Suppressor macrophage (primary cell): ENCODE data around the gene HOXD1.

Source experiments
- DNase-seq, 4 experiments: peaks; one replicate each; pipeline ENCODE4 v3.0.0-alpha.2; 2020 to 2022
- total RNA-seq, 17 experiments: gene quantifications; one replicate each; lab custom pipeline; 2026; ENCODE audit warnings: mixed read lengths in 6 of 17, inconsistent platforms in 3 of 17; lab: John Stamatoyannopoulos, UW

The HOXD1 gene
- total RNA-seq: 0 to 0.66 (median 0) reads per million in 17 experiments

DNA sequence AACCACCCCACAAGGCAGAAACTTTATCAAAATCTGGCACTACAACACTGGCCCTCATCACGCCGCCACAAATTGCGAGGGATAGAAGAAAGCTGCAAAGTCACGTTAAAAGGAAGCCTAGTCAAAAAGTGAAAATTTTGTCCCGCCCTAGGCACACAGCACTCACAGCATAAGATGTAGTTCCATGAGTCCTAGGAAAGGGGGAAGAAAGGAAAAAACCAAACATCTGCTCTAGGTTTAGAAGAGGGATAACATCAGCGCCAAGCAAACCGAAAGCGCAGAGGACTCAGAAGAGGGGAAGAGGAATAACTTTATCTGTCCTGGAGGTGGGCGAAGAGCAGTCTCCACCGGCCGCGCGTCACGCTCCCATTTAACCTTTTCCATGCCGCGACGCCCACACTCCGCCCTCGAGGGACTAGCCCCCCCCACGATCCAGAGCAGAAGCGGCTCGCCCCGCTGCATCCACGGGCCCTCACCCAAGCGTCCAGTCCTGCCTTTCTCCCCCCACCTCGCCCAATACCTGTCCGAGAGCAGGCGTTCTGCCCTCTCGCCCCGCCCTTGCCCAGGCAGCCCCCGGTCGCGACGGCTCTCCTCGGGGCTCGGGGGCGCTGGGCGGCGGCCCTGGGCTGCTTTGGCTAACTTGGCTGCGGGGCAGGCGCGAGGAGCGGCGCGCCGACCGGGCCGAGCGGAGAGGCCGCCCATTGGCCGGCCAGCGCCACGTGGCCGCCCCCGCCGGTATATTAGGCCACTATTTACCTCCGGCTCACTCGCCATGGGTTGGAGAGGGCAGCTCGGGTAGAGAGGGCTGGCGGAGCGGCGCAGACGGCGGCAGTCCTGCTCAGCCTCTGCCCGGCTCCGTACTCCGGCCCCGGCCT is at the start of gene HOXD1:
Gene HOXD1, plus strand, starts transcription at position 770 of the 875 bp plus-strand sequence. CDS start 134 bp downstream, outside the sequence.
- no peak for DNase-seq

DNA sequence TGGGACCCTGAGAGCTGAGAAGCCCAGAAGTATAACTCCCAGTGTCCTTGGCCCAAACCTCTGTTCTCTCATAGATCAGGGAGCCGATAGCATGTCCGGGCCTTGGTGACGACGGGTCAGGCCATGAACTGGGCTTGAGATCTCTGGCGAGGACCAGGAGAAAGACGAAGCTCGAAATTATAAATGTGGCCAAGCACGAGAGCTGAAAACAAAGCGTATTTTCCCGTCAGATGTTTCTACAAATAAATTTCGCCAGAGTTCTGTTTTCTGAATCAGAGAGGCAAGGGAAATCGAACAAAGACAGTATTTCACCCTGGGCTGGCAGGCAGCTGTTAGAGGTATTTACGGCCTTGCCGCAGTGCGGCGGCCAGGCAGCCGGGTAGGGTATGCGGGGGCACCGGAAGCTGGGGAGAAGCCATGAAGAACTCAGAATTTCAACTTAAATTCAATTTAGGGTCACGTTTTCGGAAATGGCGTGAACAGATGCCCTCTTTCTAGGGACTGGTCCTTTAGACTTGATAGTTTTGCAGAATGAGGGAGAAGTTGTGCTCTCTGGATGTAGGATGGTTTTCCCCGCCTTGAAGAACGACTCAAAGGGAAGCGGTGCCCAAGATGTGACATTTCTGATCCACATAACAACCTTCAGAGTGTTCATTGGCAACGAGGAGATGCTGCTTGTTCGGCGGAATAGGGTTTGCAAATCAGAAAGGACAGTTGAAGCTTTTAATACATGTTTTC is 49.4 kb upstream of the HOXD1 start:
- DNase-seq: no peak

DNA sequence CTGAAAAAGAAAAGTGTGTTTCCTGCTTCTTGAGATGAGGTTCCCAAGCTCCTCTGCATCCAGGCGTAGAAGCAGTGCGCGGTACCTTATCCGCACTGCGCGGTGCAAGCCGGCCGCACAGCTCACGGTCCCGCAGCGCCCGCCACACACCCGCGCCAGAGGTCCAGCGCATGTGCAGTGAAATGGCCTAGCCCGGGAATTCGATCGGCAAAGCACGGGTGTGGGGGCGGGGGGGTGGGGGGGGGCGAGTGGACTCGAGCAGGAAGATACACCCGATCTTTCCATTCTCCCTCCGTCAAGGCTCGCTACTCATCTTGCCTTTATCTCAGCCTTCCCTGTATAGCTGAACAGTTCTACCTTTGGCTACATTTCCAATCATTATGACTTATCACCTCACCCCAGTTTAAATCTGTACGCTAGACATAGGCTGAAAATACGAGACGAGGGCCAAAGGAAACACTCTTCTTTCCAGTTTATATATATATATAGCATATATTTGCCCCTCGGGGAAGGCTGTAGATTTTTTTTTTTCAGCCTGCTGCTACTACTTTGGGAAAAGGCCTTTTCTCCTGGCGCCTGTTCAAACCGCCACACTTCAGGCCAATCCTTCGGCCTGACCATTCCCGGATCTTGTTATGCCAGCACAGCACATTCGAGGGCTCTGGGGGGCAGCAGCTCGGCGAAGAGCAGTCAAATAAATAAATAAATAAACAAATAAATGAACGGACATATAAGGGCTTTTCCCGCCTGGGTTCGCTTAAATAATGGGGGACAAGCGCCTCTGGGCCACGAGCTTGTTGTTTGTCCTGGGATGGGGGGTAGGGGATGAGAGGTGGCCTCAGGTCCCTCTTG is 48.6 kb upstream of the HOXD1 start:
- no peak for DNase-seq

DNA sequence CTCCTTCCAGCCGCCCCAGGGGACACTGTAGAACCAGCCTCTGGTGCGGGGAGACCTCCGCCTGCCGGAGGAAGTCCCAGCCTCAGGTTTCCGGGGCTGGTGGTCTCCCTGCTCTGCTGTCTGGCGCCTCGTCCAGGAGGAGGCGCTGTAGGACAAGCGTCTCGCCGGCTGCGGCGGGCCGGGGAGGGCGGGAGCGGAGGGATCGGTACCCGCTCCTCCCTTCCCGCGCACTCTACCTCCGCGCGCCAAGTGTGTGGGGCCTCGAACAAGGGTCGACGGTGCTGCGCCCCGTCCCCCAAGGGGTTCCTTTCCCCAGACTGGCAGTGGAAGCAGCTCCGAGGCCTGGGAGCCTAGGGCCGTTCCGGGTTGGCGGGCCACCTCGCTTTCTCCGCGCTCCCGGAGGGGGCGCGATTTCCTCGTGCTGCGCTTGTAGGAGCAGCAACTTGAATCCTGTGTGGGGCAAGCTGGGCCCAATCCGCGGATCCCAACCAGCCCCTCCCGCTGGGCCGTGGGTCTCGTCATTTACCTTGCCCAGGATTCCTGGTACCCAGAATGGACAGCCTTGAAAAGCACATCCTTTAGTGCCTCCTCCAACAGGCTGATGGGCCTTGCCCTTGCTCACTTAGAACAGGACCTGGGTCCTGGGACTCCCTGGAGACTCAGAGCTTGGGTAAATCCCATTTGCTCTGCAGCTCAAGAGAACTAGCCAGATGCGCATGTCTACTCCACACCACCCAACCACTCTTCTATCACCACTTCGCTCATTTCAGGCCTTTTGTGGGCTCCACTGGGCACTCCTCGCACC is 47.8 kb upstream of the HOXD1 start:
- peak; percentile 61 to 77 (median 66) for DNase-seq

DNA sequence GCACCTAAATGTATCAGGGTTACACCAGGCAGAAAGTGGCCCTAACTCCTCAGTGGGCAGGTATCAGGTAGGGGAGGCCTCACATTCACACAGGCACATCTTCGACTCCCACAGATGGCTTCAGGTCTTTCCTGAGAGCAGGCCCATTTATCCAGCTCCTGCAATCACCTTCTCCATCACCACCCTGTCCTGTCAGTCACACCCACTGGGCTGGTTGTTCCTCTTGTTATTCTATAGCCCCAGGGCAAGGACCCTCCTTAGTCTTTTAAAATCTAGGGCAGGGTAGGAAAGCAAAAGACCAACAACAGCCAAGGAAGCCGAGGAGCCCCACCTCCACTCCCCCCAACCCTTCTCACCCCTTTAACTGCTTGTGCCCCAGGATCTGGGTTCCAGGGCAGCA is 46.2 kb upstream of the HOXD1 start:
- no peak for DNase-seq

DNA sequence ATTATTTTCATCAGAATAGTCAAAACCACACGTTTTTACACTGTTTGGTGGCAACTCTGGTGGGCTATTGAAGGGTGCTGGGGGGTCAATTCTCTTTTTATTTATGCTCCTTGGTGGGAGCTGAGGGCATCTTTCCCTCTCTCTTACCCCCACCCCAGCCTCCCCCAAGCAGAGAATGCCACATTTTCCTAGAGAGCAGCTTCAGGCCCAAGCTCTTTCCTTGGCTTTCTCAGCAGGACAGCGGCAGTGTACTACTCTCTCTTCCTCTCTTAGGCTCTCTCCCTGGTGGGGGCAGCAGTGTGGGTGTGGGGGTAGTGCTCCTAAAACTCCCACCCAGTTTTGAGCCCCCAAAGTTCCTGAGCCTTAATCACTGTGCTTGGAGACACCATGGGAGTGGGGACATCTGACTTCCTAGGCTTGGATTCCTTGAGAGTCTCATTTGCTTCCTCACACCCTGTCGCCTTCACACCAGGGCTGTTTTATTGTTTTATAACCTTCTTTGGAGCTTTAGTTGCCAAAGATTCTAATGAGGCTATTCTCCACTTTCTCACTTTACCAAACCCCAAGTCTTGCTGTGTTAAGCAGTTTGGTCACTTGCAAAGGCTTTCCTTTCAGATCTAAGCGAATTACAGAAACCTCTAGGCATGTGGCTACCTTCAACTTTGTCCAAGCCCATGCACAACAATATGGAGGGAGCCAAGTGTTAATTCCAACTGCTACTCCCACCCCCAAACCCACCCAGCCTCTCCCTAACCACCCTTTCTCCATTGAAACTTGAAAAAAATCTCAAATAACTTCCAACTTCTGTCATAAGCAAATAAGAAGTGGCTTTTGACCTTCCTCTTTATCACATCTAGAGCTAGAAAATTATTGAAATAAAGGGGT is 43.1 kb upstream of the HOXD1 start:
- no peak for DNase-seq

DNA sequence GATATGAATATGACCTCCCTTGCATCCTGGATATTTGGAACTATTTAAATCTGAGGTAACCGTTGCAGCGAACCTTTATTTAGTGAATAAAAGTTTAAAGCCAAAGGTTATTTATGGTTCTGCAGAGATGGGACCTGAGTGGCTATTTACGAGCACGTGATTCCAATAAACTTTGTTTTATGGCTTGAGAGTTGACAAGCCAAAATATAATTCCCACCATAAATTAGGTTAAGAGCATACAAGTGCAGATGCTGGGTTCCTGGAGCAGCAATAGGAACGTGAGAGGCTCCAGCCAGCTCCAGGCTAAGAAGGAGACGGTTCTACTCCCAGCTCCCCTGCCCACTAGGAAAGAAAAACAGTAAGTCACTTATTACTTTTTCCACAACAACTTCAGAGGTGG is 42.4 kb upstream of the HOXD1 start:
- no peak for DNase-seq

DNA sequence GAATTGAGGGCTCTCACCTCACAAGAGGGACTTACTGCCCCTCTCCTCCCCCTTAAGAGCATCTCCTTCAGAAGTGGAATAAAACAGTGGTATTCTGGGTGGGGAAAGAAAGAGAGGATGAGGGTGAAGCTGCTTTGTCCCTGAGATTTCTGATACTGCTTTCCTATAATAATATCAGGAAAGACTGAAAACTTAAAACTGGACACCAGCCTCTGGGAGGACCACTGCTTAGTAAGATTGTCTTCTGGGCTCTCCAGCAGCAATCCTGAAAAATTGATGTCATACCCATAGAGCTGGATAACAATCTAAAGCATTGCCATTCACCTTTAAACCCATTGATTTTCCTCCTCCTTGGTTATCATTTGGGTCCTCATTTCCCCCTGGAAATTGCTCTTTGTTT is 41.8 kb upstream of the HOXD1 start:
- DNase-seq: no peak

DNA sequence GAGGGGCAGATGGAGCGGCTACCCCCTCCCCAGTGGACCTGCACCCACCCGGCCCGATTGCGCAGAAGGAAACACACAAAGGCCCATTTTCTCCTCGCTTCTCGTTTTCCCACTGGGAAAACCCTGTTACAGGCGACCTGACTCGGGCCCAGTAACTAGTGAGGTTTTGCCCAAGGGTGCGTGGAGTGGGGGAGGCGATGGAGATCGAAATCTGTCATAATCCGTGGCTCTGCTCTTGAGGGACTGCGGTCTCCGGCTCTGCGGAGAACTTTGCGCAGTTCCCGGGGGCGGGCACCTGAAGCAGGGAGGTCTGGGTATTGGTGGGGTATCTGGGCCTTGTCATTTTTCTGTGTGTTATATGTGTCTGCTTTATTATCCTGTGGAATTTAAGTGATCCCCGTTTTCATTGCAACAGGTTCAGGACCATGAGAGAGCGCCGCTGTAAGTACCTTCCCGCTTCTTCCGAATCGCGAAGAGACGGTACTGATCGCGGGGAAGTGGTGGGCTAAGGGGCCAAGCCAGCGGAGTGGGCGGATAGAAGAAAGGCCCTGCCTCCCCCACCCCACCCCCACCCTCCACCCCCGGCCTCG is 41.2 kb upstream of the HOXD1 start:
- no peak for DNase-seq

DNA sequence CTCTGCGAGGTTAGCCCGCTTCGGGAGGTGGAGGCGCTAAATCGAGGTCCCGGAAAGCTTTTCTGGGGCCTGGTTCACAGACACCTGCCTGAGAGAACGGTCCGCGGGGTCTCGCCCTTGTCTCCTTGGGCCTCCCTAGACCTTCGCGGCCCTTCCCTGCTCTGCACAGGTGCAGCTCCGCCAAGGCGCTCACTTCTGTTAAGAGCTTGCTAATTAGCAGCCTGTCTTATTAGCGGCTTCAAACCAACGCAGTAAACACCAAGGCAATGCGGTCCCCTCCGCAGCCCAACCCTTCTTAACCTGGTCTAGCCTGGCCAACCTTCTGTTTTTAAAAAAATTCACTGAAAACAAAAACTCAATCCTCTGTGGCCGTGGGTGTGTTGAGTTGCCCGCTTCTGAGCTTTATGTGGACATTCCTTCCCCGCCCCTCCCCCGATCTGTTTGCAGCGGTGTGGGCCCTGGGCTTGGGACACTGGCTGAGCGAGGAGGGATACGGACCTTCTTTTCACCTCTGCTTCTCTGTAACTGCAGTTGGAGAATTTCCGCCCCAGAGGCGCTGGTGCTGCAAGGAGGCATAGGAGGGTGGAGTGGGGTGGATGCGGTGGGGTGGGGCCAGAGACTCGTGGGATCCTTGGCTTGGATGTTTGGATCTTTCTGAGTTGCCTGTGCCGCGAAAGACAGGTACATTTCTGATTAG is 40.5 kb upstream of the HOXD1 start:
- no peak for DNase-seq

DNA sequence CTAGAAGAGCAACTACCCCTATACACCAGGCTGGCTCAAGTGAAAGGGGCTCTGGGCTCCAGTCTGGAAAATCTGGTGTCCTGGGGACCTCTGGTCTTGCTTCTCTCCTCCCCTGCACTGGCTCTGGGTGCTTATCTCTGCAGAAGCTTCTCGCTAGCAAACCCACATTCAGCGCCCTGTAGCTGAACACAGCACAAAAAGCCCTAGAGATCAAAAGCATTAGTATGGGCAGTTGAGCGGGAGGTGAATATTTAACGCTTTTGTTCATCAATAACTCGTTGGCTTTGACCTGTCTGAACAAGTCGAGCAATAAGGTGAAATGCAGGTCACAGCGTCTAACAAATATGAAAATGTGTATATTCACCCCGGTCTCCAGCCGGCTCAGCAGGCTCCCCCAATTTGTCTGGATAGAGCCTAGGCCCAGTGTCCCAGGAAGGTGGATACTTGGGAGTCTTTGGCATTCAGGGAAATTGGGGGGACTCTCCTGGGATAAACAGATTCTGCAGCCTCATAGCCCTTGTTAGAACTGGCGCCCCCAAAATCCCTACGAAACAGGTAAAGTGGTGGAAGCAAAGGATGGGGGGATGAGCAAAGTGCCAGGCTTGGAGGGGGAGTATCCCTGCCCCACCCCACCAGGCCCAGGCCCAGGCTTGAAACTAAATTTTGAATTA is 39.6 kb upstream of the HOXD1 start:
- no peak for DNase-seq

DNA sequence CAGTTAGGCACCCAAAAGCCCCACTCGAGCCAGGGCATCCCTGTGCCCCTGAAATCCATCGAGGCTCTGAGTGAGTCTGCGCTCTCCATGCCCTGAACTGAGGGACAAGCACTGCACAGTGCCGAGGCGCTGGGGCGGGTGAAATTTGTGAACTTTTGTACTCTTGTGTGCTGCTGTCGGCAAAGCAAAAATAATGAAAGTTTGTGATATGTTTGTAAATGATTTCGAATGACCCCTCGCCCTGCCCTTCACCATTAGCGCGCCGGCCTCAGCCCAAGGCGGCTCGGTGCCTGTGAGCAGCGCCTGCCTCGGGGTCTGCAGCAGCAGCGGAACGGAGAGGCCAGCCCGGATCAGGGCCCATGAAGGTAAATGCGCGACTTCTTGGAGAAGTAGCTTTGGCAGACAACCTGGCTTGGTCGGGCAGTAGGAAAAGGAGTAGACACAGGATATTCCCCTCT is 39.0 kb upstream of the HOXD1 start:
- DNase-seq: no peak

DNA sequence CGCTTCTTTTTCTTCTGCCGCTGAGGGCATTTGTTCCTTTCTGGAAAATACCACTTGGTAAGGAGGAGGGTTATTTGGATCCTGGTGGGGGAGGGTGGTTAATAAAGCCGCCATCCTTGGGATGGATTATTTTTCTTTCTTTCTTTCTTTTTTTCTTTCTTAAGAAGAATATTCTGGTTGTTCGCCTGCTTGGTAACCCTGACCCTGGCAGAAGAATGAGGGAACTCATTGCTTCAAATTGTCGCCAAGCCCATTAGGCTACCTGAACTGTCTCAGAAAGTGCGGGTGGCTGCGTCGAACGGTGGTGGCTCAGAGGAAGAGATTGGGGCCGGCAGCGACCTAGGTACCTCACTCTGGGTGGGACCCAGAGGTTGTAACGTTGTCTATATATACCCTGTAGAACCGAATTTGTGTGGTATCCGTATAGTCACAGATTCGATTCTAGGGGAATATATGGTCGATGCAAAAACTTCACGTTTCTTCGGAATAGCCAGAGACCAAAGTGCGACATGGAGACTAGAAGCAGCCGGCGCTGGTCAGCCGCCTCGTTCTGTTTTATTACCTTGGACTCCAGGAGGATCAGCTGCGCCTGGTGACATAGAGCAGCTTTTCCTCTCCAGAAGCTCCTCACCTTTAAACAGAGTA is 38.4 kb upstream of the HOXD1 start:
- no peak for DNase-seq

DNA sequence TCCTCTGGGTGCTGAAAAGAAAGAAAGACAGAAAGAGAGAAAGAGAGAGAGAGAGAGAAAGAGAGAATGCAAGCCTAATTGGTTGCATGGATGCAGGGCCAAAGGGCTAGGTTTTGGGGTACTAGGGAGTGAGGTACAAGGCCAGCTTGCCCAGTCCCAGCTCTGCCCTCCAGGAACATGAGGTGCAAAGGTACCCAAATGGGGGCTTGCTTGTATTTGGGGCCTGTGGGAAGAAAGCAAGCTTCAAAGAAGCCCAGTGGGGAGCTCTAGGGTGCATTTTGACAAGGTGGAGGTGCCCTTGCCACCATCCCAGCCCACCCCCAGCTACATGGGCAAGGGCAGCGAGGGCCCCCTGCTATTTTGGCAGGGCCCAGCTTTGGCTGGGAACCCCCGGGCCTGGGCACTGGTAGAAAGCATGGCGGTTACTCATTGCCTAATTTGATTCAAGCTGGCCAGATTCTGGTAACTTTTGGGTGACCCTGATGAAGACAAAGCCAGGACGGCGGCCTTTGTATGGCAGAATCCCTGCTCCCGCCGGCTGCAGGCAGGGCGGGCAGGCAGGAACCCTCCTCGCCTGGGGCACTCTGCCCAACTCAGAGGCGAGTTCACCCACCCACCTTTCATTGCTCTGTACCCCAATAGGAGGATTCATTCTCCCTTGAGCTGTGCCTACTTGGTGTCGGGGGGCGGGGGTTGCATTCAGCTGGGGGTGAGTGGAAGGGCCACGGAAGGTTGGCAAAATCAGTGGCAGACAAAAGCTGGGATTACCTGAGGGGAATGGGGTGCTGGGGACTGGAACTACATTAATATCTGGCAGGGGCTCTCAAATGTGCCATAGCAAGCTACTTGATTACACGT is 37.7 kb upstream of the HOXD1 start:
- no peak for DNase-seq

DNA sequence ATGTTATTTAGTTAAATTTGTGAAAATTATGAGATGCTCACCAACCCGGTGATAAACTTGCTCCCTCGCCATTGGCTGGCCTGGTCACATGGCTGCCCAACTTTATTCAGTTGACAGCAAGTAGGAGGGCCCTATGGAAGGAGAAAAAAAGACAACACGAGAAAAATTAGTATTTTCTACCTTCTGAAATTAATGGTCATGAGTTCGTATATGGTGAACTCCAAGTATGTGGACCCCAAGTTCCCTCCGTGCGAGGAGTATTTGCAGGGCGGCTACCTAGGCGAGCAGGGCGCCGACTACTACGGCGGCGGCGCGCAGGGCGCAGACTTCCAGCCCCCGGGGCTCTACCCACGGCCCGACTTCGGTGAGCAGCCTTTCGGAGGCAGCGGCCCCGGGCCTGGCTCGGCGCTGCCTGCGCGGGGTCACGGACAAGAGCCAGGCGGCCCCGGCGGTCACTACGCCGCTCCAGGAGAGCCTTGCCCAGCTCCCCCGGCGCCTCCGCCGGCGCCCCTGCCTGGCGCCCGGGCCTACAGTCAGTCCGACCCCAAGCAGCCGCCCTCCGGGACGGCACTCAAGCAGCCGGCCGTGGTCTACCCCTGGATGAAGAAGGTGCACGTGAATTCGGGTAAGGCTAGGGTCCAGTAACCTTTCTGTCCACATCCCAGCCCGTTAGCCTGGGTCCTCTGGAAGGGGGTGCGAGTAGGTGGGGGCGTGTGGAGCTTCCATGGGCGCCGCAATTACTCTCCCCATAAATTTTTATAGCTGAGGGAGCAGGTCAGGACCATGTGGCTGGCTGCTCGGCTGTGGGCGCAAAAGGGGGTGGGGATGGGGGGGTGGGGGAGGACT is 36.8 kb upstream of the HOXD1 start, which contains the start of gene HOXD4:
Gene HOXD4, plus strand, starts transcription at position 109 of the 846 bp plus-strand sequence. Its CDS starts 84 bp downstream, at position 193.
- DNase-seq: no peak
